ENCODE results near the gene MOV10L1. TPM values are rescaled to one million over a fixed set of nuclear protein-coding genes. Genes with fewer than 3 reads are reported as not detected.
A peak's percentile ranks its signal among the peaks of the same experiment; 100 is the strongest.

MOV10L1 gene
- total RNA-seq, 1 donor: 0.36 TPM

- no peak overlapping the region for H3K4me2 ChIP-seq (ENCODE audit: insufficient read depth, low read length)
- H3K27me3 ChIP-seq (ENCODE audit: insufficient read depth, low read length): no peaks in the 10 kb centered on the region
- peaks cover 3% of the 10 kb centered on the region for H3K4me1 ChIP-seq (ENCODE audit: insufficient read depth, low read length)
- peaks cover 6% of the 10 kb centered on the region for H3K36me3 ChIP-seq (ENCODE audit: insufficient read depth, low read length)
- H3K4me3 ChIP-seq (ENCODE audit: insufficient read depth, low read length): no peak overlapping the region
- TF ChIP-seq CTCF (IDR thresholded peaks at IDR 0.05; ENCODE audit: extremely low read depth, low read depth, low read length): no peak
- no peaks in the 10 kb centered on the region for H3K9me3 ChIP-seq (ENCODE audit: low read depth, low read length)
- peak overlapping the region; percentile 68 for H2AFZ ChIP-seq (ENCODE audit: low read length)
- DNase-seq (ENCODE audit: insufficient read length, low spot score, missing footprints): peak; percentile 97
- H3K27ac ChIP-seq (ENCODE audit: low read depth, low read length): no peak overlapping the region
- peaks cover 25% of the 10 kb centered on the region for H3K79me2 ChIP-seq (ENCODE audit: insufficient read depth, low read length)
- H4K20me1 ChIP-seq (ENCODE audit: insufficient read depth, low read length): peaks cover 13% of the 10 kb centered on the region
Observed at GRCh38 chr22:50184004-50184901, 94.4 kb downstream of the MOV10L1 start.

- no peak for TF ChIP-seq CTCF (IDR thresholded peaks at IDR 0.05; ENCODE audit: extremely low read depth, low read depth, low read length)
Observed at GRCh38 chr22:50184902-50185374, 95.1 kb downstream of the MOV10L1 start.

GRCh38 chr22:50185375-50186087 lies 95.7 kb downstream of the MOV10L1 start, which contains the start of gene TRABD:
Gene TRABD, plus strand, starts transcription at chr22:50185913. Its CDS starts 7,148 bp downstream, at chr22:50193061.
- peaks cover 38% of the 10 kb centered on the region for H3K79me2 ChIP-seq (ENCODE audit: insufficient read depth, low read length)
- DNase-seq (ENCODE audit: insufficient read length, low spot score, missing footprints): peak; percentile 100

More at GRCh38 chr22:50184902-50185374, 95.1 kb downstream of the MOV10L1 start:
- peak overlapping the region; percentile 93 for H2AFZ ChIP-seq (ENCODE audit: low read length)
- H3K4me2 ChIP-seq (ENCODE audit: insufficient read depth, low read length): peak overlapping the region; percentile 92
- peaks cover 5% of the 10 kb centered on the region for H3K4me1 ChIP-seq (ENCODE audit: insufficient read depth, low read length)
- peaks cover 16% of the 10 kb centered on the region for H4K20me1 ChIP-seq (ENCODE audit: insufficient read depth, low read length)
- H3K9me3 ChIP-seq (ENCODE audit: low read depth, low read length): no peaks in the 10 kb centered on the region
- H3K36me3 ChIP-seq (ENCODE audit: insufficient read depth, low read length): peaks cover 6% of the 10 kb centered on the region
- no peaks in the 10 kb centered on the region for H3K27me3 ChIP-seq (ENCODE audit: insufficient read depth, low read length)
- no peak for DNase-seq (ENCODE audit: insufficient read length, low spot score, missing footprints)
- H3K4me3 ChIP-seq (ENCODE audit: insufficient read depth, low read length): peak overlapping the region; percentile 77
- H3K79me2 ChIP-seq (ENCODE audit: insufficient read depth, low read length): peaks cover 32% of the 10 kb centered on the region
- H3K27ac ChIP-seq (ENCODE audit: low read depth, low read length): peak overlapping the region; percentile 50

More at GRCh38 chr22:50185375-50186087, 95.7 kb downstream of the MOV10L1 start, which contains the start of gene TRABD:
- Histone ChIP-seq H3K4me2 (ENCODE audit: insufficient read depth, low read length) (peak within 1 kb of the TSS; percentile 92), H4K20me1 (ENCODE audit: insufficient read depth, low read length) (peaks cover 16% of the 10 kb centered on the region), H3K36me3 (ENCODE audit: insufficient read depth, low read length) (peaks cover 6% of the 10 kb centered on the region), H3K27me3 (ENCODE audit: insufficient read depth, low read length) (no peaks in the 10 kb centered on the region), H3K27ac (ENCODE audit: low read depth, low read length) (peak within 1 kb of the TSS; percentile 50), H3K4me1 (ENCODE audit: insufficient read depth, low read length) (peaks cover 11% of the 10 kb centered on the region), H2AFZ (ENCODE audit: low read length) (peak within 1 kb of the TSS; percentile 93), H3K4me3 (ENCODE audit: insufficient read depth, low read length) (peak within 1 kb of the TSS; percentile 78), H3K9me3 (ENCODE audit: low read depth, low read length) (no peaks in the 10 kb centered on the region)
- no peak for TF ChIP-seq CTCF (IDR thresholded peaks at IDR 0.05; ENCODE audit: extremely low read depth, low read depth, low read length)
